ENCODE results near the gene SPATA33. TPM values are rescaled to one million over a fixed set of nuclear protein-coding genes. Genes with fewer than 3 reads are reported as not detected.
"Not testable (repeated sequence)": the region's sequence is repeated elsewhere in the genome, so short reads cannot be mapped to it uniquely, and the experiment has no call there.

The SPATA33 gene
- total RNA-seq, 6 experiments from 2014 or later = 6.3 to 10.1 (median 7.8) TPM

- TF ChIP-seq CTCF (IDR thresholded peaks at IDR 0.05) = no peak
- no peaks in the 10 kb centered on the region; the same call in 1 of the 2 replicates for H3K36me3 Mint-ChIP-seq (ENCODE audit: low read depth)
- no peaks in the 10 kb centered on the region; the same call in none of the 2 replicates for H3K27me3 Mint-ChIP-seq (ENCODE audit: insufficient read depth)
- no peak overlapping the region for H3K4me3 Mint-ChIP-seq
- DNase-seq = no peak
- no peaks in the 10 kb centered on the region for H3K4me1 Mint-ChIP-seq (ENCODE audit: low read depth)
- H3K27ac Mint-ChIP-seq = no peak overlapping the region
- H3K9me3 Mint-ChIP-seq = no peaks in the 10 kb centered on the region
These were observed 36.5 kb downstream of the SPATA33 start for GRCh38 chr16:89693931-89694783.

- H3K36me3 Mint-ChIP-seq (ENCODE audit: low read depth); H3K9me3 Mint-ChIP-seq; H3K4me3 Mint-ChIP-seq; H3K4me1 Mint-ChIP-seq (ENCODE audit: low read depth); H3K27me3 Mint-ChIP-seq (ENCODE audit: insufficient read depth); DNase-seq; H3K27ac Mint-ChIP-seq: not testable (repeated sequence)
These were observed 37.1 kb downstream of the SPATA33 start for GRCh38 chr16:89694784-89695085.

GRCh38 chr16:89695086-89695874, 37.6 kb downstream of the SPATA33 start:
- Mint-ChIP-seq H3K27ac (no peak overlapping the region), H3K4me1 (ENCODE audit: low read depth) (peaks cover 6% of the 10 kb centered on the region; the same call in 1 of the 2 replicates), H3K9me3 (no peaks in the 10 kb centered on the region), H3K4me3 (no peak overlapping the region), H3K36me3 (ENCODE audit: low read depth) (no peaks in the 10 kb centered on the region; the same call in 1 of the 2 replicates), H3K27me3 (ENCODE audit: insufficient read depth) (no peaks in the 10 kb centered on the region; the same call in none of the 2 replicates)
- DNase-seq = no peak
- TF ChIP-seq CTCF (IDR thresholded peaks at IDR 0.05) = no peak

- peaks cover 6% of the 10 kb centered on the region; the same call in 1 of the 2 replicates for H3K4me1 Mint-ChIP-seq (ENCODE audit: low read depth)
- no peaks in the 10 kb centered on the region; the same call in 1 of the 2 replicates for H3K36me3 Mint-ChIP-seq (ENCODE audit: low read depth)
- H3K9me3 Mint-ChIP-seq = no peaks in the 10 kb centered on the region
- no peak for DNase-seq
- H3K4me3 Mint-ChIP-seq = no peak overlapping the region
- H3K27ac Mint-ChIP-seq = no peak overlapping the region
- no peak for TF ChIP-seq CTCF (IDR thresholded peaks at IDR 0.05)
- no peaks in the 10 kb centered on the region; the same call in none of the 2 replicates for H3K27me3 Mint-ChIP-seq (ENCODE audit: insufficient read depth)
These were observed 38.4 kb downstream of the SPATA33 start for GRCh38 chr16:89695875-89696669.

- Mint-ChIP-seq H3K4me1 (ENCODE audit: low read depth) (peaks cover 6% of the 10 kb centered on the region; the same call in 1 of the 2 replicates), H3K36me3 (ENCODE audit: low read depth) (no peaks in the 10 kb centered on the region; the same call in 1 of the 2 replicates), H3K27ac (no peak overlapping the region), H3K27me3 (ENCODE audit: insufficient read depth) (no peaks in the 10 kb centered on the region; the same call in none of the 2 replicates), H3K4me3 (no peak overlapping the region), H3K9me3 (no peaks in the 10 kb centered on the region)
- DNase-seq = no peak
- no peak for TF ChIP-seq CTCF (IDR thresholded peaks at IDR 0.05)
These were observed 39.1 kb downstream of the SPATA33 start for GRCh38 chr16:89696670-89697128.

Data from HFFc6 (cell line).